22Rv1 (cell line): ENCODE results near the gene SHCBP1L.

Source experiments
- ZFX ChIP-seq: fragments of 450-650 bp; IDR thresholded peaks from 2 replicates; pipeline ENCODE4 v1.6.1; 2017; ENCODE audit warnings: antibody characterized with exemption, borderline replicate concordance
- TF ChIP-seq, protein P1 (sequence below): fragments of 450-650 bp; IDR thresholded peaks from 2 replicates; pipeline ENCODE4 v1.5.1; 2017; ENCODE audit warnings: mild to moderate bottlenecking

DNA sequence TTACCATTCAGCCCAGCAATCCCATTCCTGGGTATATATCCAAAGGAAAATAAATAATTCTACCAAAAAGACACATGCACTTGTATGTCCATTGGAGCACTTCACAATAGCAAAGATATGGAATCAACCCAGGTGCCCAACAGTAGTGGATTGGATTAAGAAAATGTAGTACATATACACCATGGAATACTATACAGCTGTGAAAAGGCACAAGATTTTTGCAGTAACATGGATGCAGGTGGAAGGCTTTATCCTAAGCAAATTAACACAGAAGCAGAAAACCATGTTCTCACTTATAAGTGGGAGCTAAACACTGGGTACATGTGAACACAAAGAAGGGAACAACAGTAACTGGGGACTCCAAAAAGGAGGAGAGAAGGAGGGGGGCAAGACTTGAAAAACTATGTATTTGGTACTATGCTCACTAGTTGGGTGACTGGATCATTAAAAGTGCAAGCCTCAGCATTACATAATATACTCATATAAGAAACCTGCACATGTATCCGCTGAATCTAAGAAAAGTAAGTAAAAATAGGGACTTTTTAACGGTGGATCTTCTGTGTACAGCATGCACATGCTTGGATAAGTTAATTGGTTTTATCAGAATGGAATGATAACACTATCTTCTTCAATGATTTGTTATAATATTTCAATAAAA, 3.9 kb upstream of the SHCBP1L start:
- TF ChIP-seq, protein P1, sequence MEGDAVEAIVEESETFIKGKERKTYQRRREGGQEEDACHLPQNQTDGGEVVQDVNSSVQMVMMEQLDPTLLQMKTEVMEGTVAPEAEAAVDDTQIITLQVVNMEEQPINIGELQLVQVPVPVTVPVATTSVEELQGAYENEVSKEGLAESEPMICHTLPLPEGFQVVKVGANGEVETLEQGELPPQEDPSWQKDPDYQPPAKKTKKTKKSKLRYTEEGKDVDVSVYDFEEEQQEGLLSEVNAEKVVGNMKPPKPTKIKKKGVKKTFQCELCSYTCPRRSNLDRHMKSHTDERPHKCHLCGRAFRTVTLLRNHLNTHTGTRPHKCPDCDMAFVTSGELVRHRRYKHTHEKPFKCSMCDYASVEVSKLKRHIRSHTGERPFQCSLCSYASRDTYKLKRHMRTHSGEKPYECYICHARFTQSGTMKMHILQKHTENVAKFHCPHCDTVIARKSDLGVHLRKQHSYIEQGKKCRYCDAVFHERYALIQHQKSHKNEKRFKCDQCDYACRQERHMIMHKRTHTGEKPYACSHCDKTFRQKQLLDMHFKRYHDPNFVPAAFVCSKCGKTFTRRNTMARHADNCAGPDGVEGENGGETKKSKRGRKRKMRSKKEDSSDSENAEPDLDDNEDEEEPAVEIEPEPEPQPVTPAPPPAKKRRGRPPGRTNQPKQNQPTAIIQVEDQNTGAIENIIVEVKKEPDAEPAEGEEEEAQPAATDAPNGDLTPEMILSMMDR: no peak
- TF ChIP-seq ZFX: no peak
